COLO829 (cell line): Measurements from ENCODE around the gene PPARGC1A.
A peak's percentile ranks its signal among the peaks of the same experiment; 100 is the strongest.

Source experiments
- DNase-seq: peaks from one replicate; pipeline ENCODE4 v3.0.0; 2012; ENCODE audit warnings: low spot score

The PPARGC1A gene

GRCh38 chr4:23889814-23890341, at the start of gene PPARGC1A:
TSS of gene PPARGC1A (minus strand) at chr4:23890047. CDS start at chr4:23889957, 90 bp downstream.
- DNase-seq = peak; percentile 42

GRCh38 chr4:23938796-23939195, 48.9 kb upstream of the PPARGC1A start:
- DNase-seq = no peak

- DNase-seq = no peak
Measured at GRCh38 chr4:23937173-23937572, 47.3 kb upstream of the PPARGC1A start.

GRCh38 chr4:23934915-23935314, 45.1 kb upstream of the PPARGC1A start:
- DNase-seq = peak; percentile 62

- DNase-seq = no peak
Measured at GRCh38 chr4:23934223-23934622, 44.4 kb upstream of the PPARGC1A start.

- no peak for DNase-seq
Measured at GRCh38 chr4:23932901-23933308, 43.1 kb upstream of the PPARGC1A start.

GRCh38 chr4:23932186-23932585, 42.3 kb upstream of the PPARGC1A start:
- DNase-seq = no peak

GRCh38 chr4:23931489-23931830, 41.6 kb upstream of the PPARGC1A start:
- DNase-seq = no peak

- peak; percentile 36 for DNase-seq
Measured at GRCh38 chr4:23930750-23931488, 41.1 kb upstream of the PPARGC1A start.

- DNase-seq = no peak
Measured at GRCh38 chr4:23929248-23929647, 39.4 kb upstream of the PPARGC1A start.

- DNase-seq = no peak
Measured at GRCh38 chr4:23924556-23924955, 34.7 kb upstream of the PPARGC1A start.

- no peak for DNase-seq
Measured at GRCh38 chr4:23923840-23924239, 34.0 kb upstream of the PPARGC1A start.

GRCh38 chr4:23923141-23923540, 33.3 kb upstream of the PPARGC1A start:
- DNase-seq = no peak

GRCh38 chr4:23922541-23923111, 32.8 kb upstream of the PPARGC1A start:
- peak; percentile 18 for DNase-seq

- no peak for DNase-seq
Measured at GRCh38 chr4:23922013-23922412, 32.2 kb upstream of the PPARGC1A start.

GRCh38 chr4:23921447-23921845, 31.6 kb upstream of the PPARGC1A start:
- DNase-seq = no peak

GRCh38 chr4:23920716-23921446, 31.0 kb upstream of the PPARGC1A start:
- no peak for DNase-seq

- no peak for DNase-seq
Measured at GRCh38 chr4:23920296-23920695, 30.4 kb upstream of the PPARGC1A start.

- no peak for DNase-seq
Measured at GRCh38 chr4:23916282-23916681, 26.4 kb upstream of the PPARGC1A start.

GRCh38 chr4:23915459-23916132, 25.7 kb upstream of the PPARGC1A start:
- no peak for DNase-seq

GRCh38 chr4:23911675-23912455, 22.0 kb upstream of the PPARGC1A start:
- DNase-seq = no peak

GRCh38 chr4:23909671-23910070, 19.8 kb upstream of the PPARGC1A start:
- no peak for DNase-seq
